ENCODE measurements around the gene PPP4R2. TPM values are rescaled to one million over a fixed set of nuclear protein-coding genes. Genes with fewer than 3 reads are reported as not detected.

The PPP4R2 gene
- total and polyA plus RNA-seq, 2 of the 8 experiments (the other 6 are each of a cell fraction or from before 2014, with no cell fraction given), result 11.5 to 89.9 TPM

GRCh38 chr3:73007992-73008712 lies 11.5 kb downstream of the PPP4R2 start (continued):
- TF ChIP-seq NANOG (IDR thresholded peaks at IDR 0.05; ENCODE audit: insufficient read depth, low read depth, low read length, poor library complexity, severe bottlenecking) (no peak), SP4 (IDR thresholded peaks at IDR 0.05; ENCODE audit: low read length) (no peak)

All from H1 (cell line).